GM12878 (cell line): Measurements from ENCODE around the gene ADSS1. TPM values are rescaled to one million over a fixed set of nuclear protein-coding genes. Genes with fewer than 3 reads are reported as not detected.

ENCODE experiments used
- ATAC-seq: fragments of 200-7000 bp; cut with Tn5 transposase; 3 replicates; pipeline ENCODE4 v1.9.1; 2020; ENCODE audit warnings: mild to moderate bottlenecking, moderate library complexity
- BruUV-seq: library from RNA; stranded (reverse); fragments of 400-500 nt; replicated peaks from 2 replicates; lab custom pipeline; 2021; lab: Mats Ljungman, UMichigan
- CTCF ChIA-PET: fragments of 300-600 bp; sonication (Branson Sonifier 250); formaldehyde crosslinking; extraction: SDS; loops from one replicate; lab custom pipeline; 2021; ENCODE audit warnings: inconsistent platforms; lab: Yijun Ruan, JAX
- POLR2A ChIA-PET: fragments of 350-600 bp; formaldehyde crosslinking; extraction: SDS; loops from one replicate; lab custom pipeline; 2021; ENCODE audit warnings: inconsistent platforms; lab: Charles Lee
- RAD21 ChIA-PET: fragments of 300-600 bp; sonication (Branson Sonifier 250); formaldehyde crosslinking; loops from one replicate; lab custom pipeline; 2023; ENCODE audit warnings: antibody characterized with exemption; ENCODE audit not compliant: unreplicated experiment; lab: Charles Lee
- SMC1A ChIA-PET: fragments of 300-600 bp; sonication (Branson Sonifier 250); formaldehyde crosslinking; loops from one replicate; lab custom pipeline; 2023; ENCODE audit not compliant: unreplicated experiment, uncharacterized antibody; lab: Charles Lee
- DNase-seq: peaks from one replicate; pipeline ENCODE4 v3.0.0-alpha.2; 2011; ENCODE audit warnings: low read depth, low spot score
- FAIRE-seq: peaks from 3 replicates; lab custom pipeline; 2011; peaks lifted over from hg19 to GRCh38; lab: Jason Lieb, UNC
- H2AFZ ChIP-seq: 2 replicates; pipeline ENCODE4 v1.6.0; 2011; ENCODE audit warnings: low read depth, low read length, control low read depth; ENCODE audit not compliant: control insufficient read depth
- H3K27ac ChIP-seq: 2 replicates; pipeline ENCODE4 v1.5.1; 2011; ENCODE audit warnings: control low read depth; ENCODE audit not compliant: control insufficient read depth, insufficient read depth
- H3K27me3 ChIP-seq, 2 experiments: replicated peaks in 1 of 2; 2 replicates each; pipeline versions ENCODE4 v1.6.0 to v1.6.1; 2011; ENCODE audit warnings: low read length in 1 of 2; ENCODE audit not compliant: control insufficient read depth in 2 of 2, insufficient read depth in 2 of 2
- H3K36me3 ChIP-seq, 2 experiments: 2 replicates each; pipeline ENCODE4 v1.5.1; 2011; ENCODE audit warnings: low read length in 1 of 2; ENCODE audit not compliant: control insufficient read depth in 2 of 2, insufficient read depth in 2 of 2
- H3K4me1 ChIP-seq: 2 replicates; pipeline ENCODE4 v1.6.1; 2011; ENCODE audit warnings: mild to moderate bottlenecking, low read length, moderate library complexity, mixed read lengths; ENCODE audit not compliant: control insufficient read depth, insufficient read depth
- H3K4me2 ChIP-seq: 2 replicates; pipeline ENCODE4 v1.6.0; 2011; ENCODE audit warnings: control low read depth; ENCODE audit not compliant: control insufficient read depth, insufficient read depth
- H3K4me3 ChIP-seq: fragments of 200-600 bp; sonication (generic); 2 replicates; pipeline ENCODE4 v1.5.1; 2016
- H3K79me2 ChIP-seq: 2 replicates; pipeline ENCODE4 v1.6.0; 2011; ENCODE audit warnings: low read length; ENCODE audit not compliant: control insufficient read depth, insufficient read depth
- H3K9ac ChIP-seq: 2 replicates; pipeline ENCODE4 v1.8.0; 2011; ENCODE audit warnings: low read length, control low read depth, mixed read lengths; ENCODE audit not compliant: control insufficient read depth, insufficient read depth
- H3K9me3 ChIP-seq: replicated peaks from 3 replicates; pipeline ENCODE4 v1.5.1; 2011; ENCODE audit warnings: mild to moderate bottlenecking, low read length; ENCODE audit not compliant: control insufficient read depth, insufficient read depth
- H4K20me1 ChIP-seq: 2 replicates; pipeline ENCODE4 v1.6.0; 2011; ENCODE audit not compliant: control insufficient read depth, insufficient read depth
- BACH1 ChIP-seq: fragments of 450-650 bp; IDR thresholded peaks from 2 replicates; pipeline ENCODE4 v1.6.1; 2017; ENCODE audit warnings: mild to moderate bottlenecking, borderline replicate concordance
- GABPA ChIP-seq: IDR thresholded peaks from 2 replicates; pipeline ENCODE4 v1.6.1; 2014; ENCODE audit warnings: antibody characterized with exemption, low read depth, mild to moderate bottlenecking, inconsistent platforms
- HDAC2 ChIP-seq: fragments of 200-600 bp; sonication (generic); IDR thresholded peaks from 2 replicates; pipeline ENCODE4 v1.6.1; 2017
- IKZF1 ChIP-seq: fragments of 450-650 bp; conservative IDR thresholded peaks from 2 replicates; pipeline ENCODE4 v1.6.1; 2017; ENCODE audit warnings: antibody characterized with exemption, mild to moderate bottlenecking
- MTA2 ChIP-seq: fragments of 450-650 bp; IDR thresholded peaks from 2 replicates; pipeline ENCODE4 v1.6.1; 2016; ENCODE audit warnings: low read depth, mild to moderate bottlenecking, moderate library complexity
- NBN ChIP-seq: fragments of 450-650 bp; IDR thresholded peaks from 2 replicates; pipeline ENCODE4 v1.6.1; 2016
- POLR2AphosphoS2 ChIP-seq: IDR thresholded peaks from 2 replicates; pipeline ENCODE4 v1.6.1; 2011; ENCODE audit warnings: low read depth, mild to moderate bottlenecking, low read length, improper control_type of control experiment, moderate library complexity
- ZNF274 ChIP-seq: IDR thresholded peaks from one replicate; pipeline ENCODE4 v1.8.0; 2011; ENCODE audit not compliant: insufficient read length, insufficient read depth
- ZNF622 ChIP-seq: fragments of 450-650 bp; IDR thresholded peaks from 2 replicates; pipeline ENCODE4 v1.6.1; 2017; ENCODE audit warnings: mild to moderate bottlenecking, inconsistent platforms
- WGBS: methylation state at CpG from one replicate; pipeline ENCODE4 v1.1.6; 2016; ENCODE audit warnings: low lambda C conversion rate; ENCODE audit not compliant: insufficient replicate concordance, insufficient coverage; ENCODE audit errors: missing lambda C conversion rate; 5-methylcytosine and 5-hydroxymethylcytosine counted together
- in situ Hi-C: fragments of 300-500 bp; cut with MboI; formaldehyde crosslinking; loops from 9 replicates; pipeline ENCODE4 v1.14.3; 2018; ENCODE audit warnings: mixed read lengths
- intact Hi-C: fragments of 100-400 bp; cut with micrococcal nuclease; formaldehyde crosslinking; loops from one replicate; pipeline ENCODE4 v1.14.2; 2022; ENCODE audit not compliant: unreplicated experiment
- polyA plus RNA-seq, 11 experiments: library from polyadenylated mRNA; depleted of rRNA in 4 of 11; unstranded in 6 of 11; stranded (reverse) in 5 of 11; fragments of >200 nt; fragmentation: Nextera tagmentation in 4 of 11; fragmentation: Illumina TruSeq in 1 of 11; extraction: Ambion mirVana in 4 of 11; extraction: Trizol in 1 of 11; gene quantifications; 1 replicate in 1 of 11; 2 replicates in 10 of 11; pipeline versions ENCODE4 v1.2.1 to v1.2.3, GENCODE V29; 2011 to 2016; ENCODE audit warnings: inconsistent platforms in 2 of 11, missing spikeins in 2 of 11, low read depth in 1 of 11
- total RNA-seq, 4 experiments: library from RNA; depleted of rRNA in 3 of 4; stranded (reverse); fragments of >200 nt in 3 of 4; fragmentation: Illumina TruSeq in 1 of 4; extraction: Trizol in 1 of 4; gene quantifications; 2 replicates each; pipeline versions ENCODE4 v1.2.1 to v1.2.3, GENCODE V29; 2013 to 2021
- TF ChIP-seq, protein P1 (sequence below): fragments of 450-650 bp; conservative IDR thresholded peaks from 2 replicates; pipeline ENCODE4 v1.6.1; 2017; ENCODE audit warnings: mild to moderate bottlenecking, moderate library complexity

Gene ADSS1
- total and polyA plus RNA-seq, 10 of the 15 experiments (the other 5 are each of a cell fraction or from before 2014, with no cell fraction given), result 0.11 to 0.45 (median 0.28) TPM; not detected in 5

DNA sequence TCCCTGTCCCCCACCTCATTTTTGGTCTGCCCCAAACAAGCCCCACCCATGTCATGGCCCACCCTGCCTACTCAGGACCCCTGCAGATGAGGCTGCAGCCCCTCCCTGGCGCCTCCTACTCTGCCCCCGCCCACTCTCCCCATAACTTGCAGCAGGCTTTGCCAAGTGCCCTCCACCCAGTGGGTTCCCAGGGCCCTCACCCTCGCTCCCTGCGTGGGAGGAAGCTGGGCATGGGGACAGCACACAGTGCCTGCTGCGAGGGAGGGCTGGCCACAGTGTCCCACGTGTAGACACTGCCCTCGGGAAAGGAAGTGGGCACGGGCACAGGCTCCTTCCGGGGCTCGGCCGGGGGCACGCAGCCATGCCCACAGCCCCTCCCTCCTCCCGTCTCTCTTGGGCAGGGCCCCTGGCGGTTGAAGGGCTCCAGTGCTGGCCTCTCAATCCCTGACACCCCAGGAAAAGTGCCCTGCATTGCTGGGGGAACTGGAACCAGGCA lies 62.1 kb downstream of the ADSS1 start:
- no peak for ATAC-seq
- Histone ChIP-seq H3K4me2 (no peak overlapping the region), H4K20me1 (peaks cover 3% of the 10 kb centered on the region; the same call in 1 of the 2 replicates), H3K4me3 (no peak overlapping the region), H2AFZ (no peak overlapping the region), H3K9ac (no peak overlapping the region), H3K27ac (no peak overlapping the region), H3K9me3 (no peaks in the 10 kb centered on the region), H3K79me2 (peaks cover 2% of the 10 kb centered on the region; the same call in 1 of the 2 replicates), H3K36me3 (peaks cover 0 to 6% of the 10 kb centered on the region in 2 experiments; a peak in 2 of 4 replicates), H3K4me1 (no peaks in the 10 kb centered on the region), H3K27me3 (no peaks in the 10 kb centered on the region)
- WGBS, result 63% methylated on average over 10 of the region's 14 CpGs
- in situ Hi-C loops (no loop called here), intact Hi-C loops (no loop called here)
- POLR2A ChIA-PET, result no interaction called here
- DNase-seq, result no peak
- SMC1A ChIA-PET, result no interaction called here
- TF ChIP-seq NBN, result no peak
- no peak for TF ChIP-seq ZNF622
- TF ChIP-seq MTA2, result no peak
- no peak for TF ChIP-seq HDAC2
- TF ChIP-seq, protein P1, sequence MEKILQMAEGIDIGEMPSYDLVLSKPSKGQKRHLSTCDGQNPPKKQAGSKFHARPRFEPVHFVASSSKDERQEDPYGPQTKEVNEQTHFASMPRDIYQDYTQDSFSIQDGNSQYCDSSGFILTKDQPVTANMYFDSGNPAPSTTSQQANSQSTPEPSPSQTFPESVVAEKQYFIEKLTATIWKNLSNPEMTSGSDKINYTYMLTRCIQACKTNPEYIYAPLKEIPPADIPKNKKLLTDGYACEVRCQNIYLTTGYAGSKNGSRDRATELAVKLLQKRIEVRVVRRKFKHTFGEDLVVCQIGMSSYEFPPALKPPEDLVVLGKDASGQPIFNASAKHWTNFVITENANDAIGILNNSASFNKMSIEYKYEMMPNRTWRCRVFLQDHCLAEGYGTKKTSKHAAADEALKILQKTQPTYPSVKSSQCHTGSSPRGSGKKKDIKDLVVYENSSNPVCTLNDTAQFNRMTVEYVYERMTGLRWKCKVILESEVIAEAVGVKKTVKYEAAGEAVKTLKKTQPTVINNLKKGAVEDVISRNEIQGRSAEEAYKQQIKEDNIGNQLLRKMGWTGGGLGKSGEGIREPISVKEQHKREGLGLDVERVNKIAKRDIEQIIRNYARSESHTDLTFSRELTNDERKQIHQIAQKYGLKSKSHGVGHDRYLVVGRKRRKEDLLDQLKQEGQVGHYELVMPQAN, result no peak
- TF ChIP-seq GABPA, result no peak
- TF ChIP-seq POLR2AphosphoS2, result no peak
- TF ChIP-seq IKZF1, result no peak
- no peak for TF ChIP-seq ZNF274
- TF ChIP-seq BACH1, result no peak
- RAD21 ChIA-PET, result no interaction called here
- CTCF ChIA-PET, result no interaction called here
- no peak for FAIRE-seq
- no TSS peak for BruUV-seq
